Measurements from ENCODE around the gene COTL1.
"Not testable (repeated sequence)": the region's sequence is repeated elsewhere in the genome, so short reads cannot be mapped to it uniquely, and the experiment has no call there.

DNA sequence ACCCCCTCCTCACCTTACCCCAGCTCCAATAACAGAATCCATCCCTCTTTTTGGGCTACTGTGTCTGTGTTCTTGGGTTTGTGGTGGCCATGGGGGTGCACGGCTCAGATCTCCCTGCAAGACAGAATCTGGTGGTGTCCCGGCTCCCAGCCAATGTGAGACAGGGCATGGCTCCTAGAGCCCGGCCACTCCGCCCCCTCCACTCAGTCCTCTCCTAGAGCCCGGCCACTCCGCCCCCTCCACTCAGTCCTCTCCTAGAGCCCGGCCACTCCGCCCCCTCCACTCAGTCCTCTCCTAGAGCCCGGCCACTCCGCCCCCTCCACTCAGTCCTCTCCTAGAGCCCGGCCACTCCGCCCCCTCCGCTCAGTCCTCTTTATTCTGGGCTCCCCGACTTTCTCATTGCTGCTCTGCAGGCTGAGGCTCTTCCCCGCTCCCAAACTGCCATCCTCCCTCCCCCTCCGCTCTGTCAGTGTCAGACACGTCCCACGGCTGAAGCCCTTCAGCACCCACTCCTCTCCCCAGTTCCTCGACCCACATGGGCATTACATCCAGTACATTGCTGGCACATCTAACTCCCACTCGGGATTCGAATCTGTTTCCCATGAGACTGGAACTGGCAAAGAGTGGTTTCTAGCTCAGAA, 92.8 kb downstream of the COTL1 start:
- TF ChIP-seq ZBTB7A (CRISPR knock-in tag; IDR thresholded peaks at IDR 0.05); ZSCAN12 (CRISPR knock-in tag; IDR thresholded peaks at IDR 0.05); NR2F6 (IDR thresholded peaks at IDR 0.05); NR2F6 (CRISPR knock-in tag; IDR thresholded peaks at IDR 0.05); AGO2 (optimal IDR thresholded peaks at IDR 0.05; ENCODE audit: low read depth, low read length); ZNF234 (CRISPR knock-in tag; conservative IDR thresholded peaks at IDR 0.05); EP300 (IDR thresholded peaks at IDR 0.05; ENCODE audit: low read depth in 2 of 2, low read length in 2 of 2); EP300 (CRISPR knock-in tag; IDR thresholded peaks at IDR 0.05; ENCODE audit: borderline replicate concordance); CC2D1A (CRISPR knock-in tag; IDR thresholded peaks at IDR 0.05); SP1 (IDR thresholded peaks at IDR 0.05); SP1 (CRISPR knock-in tag; IDR thresholded peaks at IDR 0.05): not testable (repeated sequence)
- TF ChIP-seq, protein P1, sequence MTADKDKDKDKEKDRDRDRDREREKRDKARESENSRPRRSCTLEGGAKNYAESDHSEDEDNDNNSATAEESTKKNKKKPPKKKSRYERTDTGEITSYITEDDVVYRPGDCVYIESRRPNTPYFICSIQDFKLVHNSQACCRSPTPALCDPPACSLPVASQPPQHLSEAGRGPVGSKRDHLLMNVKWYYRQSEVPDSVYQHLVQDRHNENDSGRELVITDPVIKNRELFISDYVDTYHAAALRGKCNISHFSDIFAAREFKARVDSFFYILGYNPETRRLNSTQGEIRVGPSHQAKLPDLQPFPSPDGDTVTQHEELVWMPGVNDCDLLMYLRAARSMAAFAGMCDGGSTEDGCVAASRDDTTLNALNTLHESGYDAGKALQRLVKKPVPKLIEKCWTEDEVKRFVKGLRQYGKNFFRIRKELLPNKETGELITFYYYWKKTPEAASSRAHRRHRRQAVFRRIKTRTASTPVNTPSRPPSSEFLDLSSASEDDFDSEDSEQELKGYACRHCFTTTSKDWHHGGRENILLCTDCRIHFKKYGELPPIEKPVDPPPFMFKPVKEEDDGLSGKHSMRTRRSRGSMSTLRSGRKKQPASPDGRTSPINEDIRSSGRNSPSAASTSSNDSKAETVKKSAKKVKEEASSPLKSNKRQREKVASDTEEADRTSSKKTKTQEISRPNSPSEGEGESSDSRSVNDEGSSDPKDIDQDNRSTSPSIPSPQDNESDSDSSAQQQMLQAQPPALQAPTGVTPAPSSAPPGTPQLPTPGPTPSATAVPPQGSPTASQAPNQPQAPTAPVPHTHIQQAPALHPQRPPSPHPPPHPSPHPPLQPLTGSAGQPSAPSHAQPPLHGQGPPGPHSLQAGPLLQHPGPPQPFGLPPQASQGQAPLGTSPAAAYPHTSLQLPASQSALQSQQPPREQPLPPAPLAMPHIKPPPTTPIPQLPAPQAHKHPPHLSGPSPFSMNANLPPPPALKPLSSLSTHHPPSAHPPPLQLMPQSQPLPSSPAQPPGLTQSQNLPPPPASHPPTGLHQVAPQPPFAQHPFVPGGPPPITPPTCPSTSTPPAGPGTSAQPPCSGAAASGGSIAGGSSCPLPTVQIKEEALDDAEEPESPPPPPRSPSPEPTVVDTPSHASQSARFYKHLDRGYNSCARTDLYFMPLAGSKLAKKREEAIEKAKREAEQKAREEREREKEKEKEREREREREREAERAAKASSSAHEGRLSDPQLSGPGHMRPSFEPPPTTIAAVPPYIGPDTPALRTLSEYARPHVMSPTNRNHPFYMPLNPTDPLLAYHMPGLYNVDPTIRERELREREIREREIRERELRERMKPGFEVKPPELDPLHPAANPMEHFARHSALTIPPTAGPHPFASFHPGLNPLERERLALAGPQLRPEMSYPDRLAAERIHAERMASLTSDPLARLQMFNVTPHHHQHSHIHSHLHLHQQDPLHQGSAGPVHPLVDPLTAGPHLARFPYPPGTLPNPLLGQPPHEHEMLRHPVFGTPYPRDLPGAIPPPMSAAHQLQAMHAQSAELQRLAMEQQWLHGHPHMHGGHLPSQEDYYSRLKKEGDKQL (CRISPR knock-in tag; IDR thresholded peaks at IDR 0.05; ENCODE audit: low read depth) = not testable (repeated sequence)
